Heart right ventricle (tissue), 16 donors: Measurements from ENCODE around the gene OXLD1. TPM values are rescaled to one million over a fixed set of nuclear protein-coding genes. Genes with fewer than 3 reads are reported as not detected.
A peak's percentile ranks its signal among the peaks of the same experiment; 100 is the strongest.

Experiments used
- ATAC-seq, 8 donors: fragments of 200-7000 bp; cut with Tn5 transposase; one replicate each; pipeline ENCODE4 v1.9.1; 2020; ENCODE audit warnings: mild to moderate bottlenecking in 8 of 8, moderate library complexity in 8 of 8, moderate number of reproducible peaks in 1 of 8
- DNase-seq, 2 donors: peaks; one replicate each; pipeline ENCODE4 v3.0.0-alpha.2; 2020
- H3K27ac ChIP-seq, 10 donors: fragments of 200-600 bp; sonication (generic) in 2 of 10; one replicate each; pipeline versions ENCODE4 v1.5.0 to v1.8.0; 2020 to 2022; ENCODE audit warnings: mild to moderate bottlenecking in 3 of 10
- H3K27me3 ChIP-seq, 7 donors: fragments of 200-600 bp; one replicate each; pipeline ENCODE4 v1.8.0; 2021 to 2022; ENCODE audit warnings: mild to moderate bottlenecking in 2 of 7
- H3K36me3 ChIP-seq, 9 donors: fragments of 200-600 bp; sonication (generic) in 1 of 9; one replicate each; pipeline versions ENCODE4 v1.5.0 to v1.8.0; 2020 to 2022; ENCODE audit warnings: mild to moderate bottlenecking in 2 of 9
- H3K4me1 ChIP-seq, 9 donors: fragments of 200-600 bp; sonication (generic) in 1 of 9; one replicate each; pipeline versions ENCODE4 v1.5.0 to v1.8.0; 2020 to 2022; ENCODE audit warnings: mild to moderate bottlenecking in 4 of 9
- H3K4me3 ChIP-seq, 10 donors: fragments of 200-600 bp; sonication (generic) in 2 of 10; one replicate each; pipeline versions ENCODE4 v1.5.0 to v1.8.0; 2020 to 2022; ENCODE audit warnings: mild to moderate bottlenecking in 7 of 10, moderate library complexity in 2 of 10
- H3K9me3 ChIP-seq, 11 donors: fragments of 200-600 bp in 10 of 11; sonication (generic) in 2 of 11; one replicate each; pipeline versions ENCODE4 v1.5.0 to v1.8.0; 2013 to 2022; ENCODE audit warnings: mild to moderate bottlenecking in 2 of 11, control low read depth in 1 of 11, moderate library complexity in 1 of 11
- WGBS, 2 donors: extraction: QIAGEN DNeasy Blood & Tissue Kit; methylation state at CpG; one replicate each; pipeline ENCODE4 v1.1.7; 2013; ENCODE audit warnings: inconsistent platforms in 1 of 2; 5-methylcytosine and 5-hydroxymethylcytosine counted together
- intact Hi-C, 10 donors: fragments of 100-400 bp; cut with DNase I; formaldehyde crosslinking; loops; one replicate each; pipeline versions ENCODE4 v1.11.1 to v1.14.2; 2022
- polyA plus RNA-seq, 2 donors: library from polyadenylated mRNA; stranded (reverse); fragments of 200-250 nt; gene quantifications; one replicate each; pipeline ENCODE4 v1.2.3, GENCODE V29; 2013
- total RNA-seq, 10 donors: library from RNA; stranded (reverse); fragmentation: NEBNext Ultra II Directional in 3 of 10; extraction: Animal tissue kit (Norgen Biotek cat#: 25700) in 3 of 10; gene quantifications; one replicate each; pipeline versions ENCODE4 v1.2.1 to v1.2.4, GENCODE V29; 2021 to 2023
- TF ChIP-seq, protein P1 (sequence below), 9 donors: fragments of 200-600 bp; sonication (generic) in 2 of 9; IDR thresholded peaks; one replicate each; pipeline versions ENCODE4 v1.5.0 to v1.8.0; 2021 to 2022; ENCODE audit warnings: antibody characterized with exemption in 9 of 9, mild to moderate bottlenecking in 5 of 9, moderate library complexity in 1 of 9
- donor health status: Arrhythmogenic right ventricular cardiomyopathy.
- donor health status: ischemic (EF 13 %, LVEDD 7.1; RV severe dilation, severe dysfunction).
- donor health status: healthy with polysubstance abuse.
- donor health status: DM: no; HTN: yes; CAD: no.
- donor health status: DM: no; HTN: no; CAD: no.
- donor health status: ischemic (EF 25% LVEDD 6.9; RV normal size, moderate dysfunction).
- donor health status: ischemic (EF 25% LVEDD 5.7; RV mildly dilated, moderate dysfunction).
- donor health status: healthy.
- donor health status: DM: yes; HTN: yes; CAD: no.
- donor health status: Ischemic cardiomyopathy.
- donor health status: ischemic (EF 35%, LVEDD 5.7; RV mildly dilated, moderate dysfunction).
- donor health status: nonischemic (EF 11% LVEDD 7.7; RV severe dilation, severe dysfunction).
- donor health status: DM: yes; HTN: yes; CAD: no.
- donor health status: PGD.
- donor health status: ischemic (EF 29% LVEDD 5.4; RV normal size, mild dysfunction).
- donor health status: nonischemic (EF 23%, LVEDD 6.1; RV moderate dilation, normal function).

OXLD1 gene
- total and polyA plus RNA-seq, 12 donors: 12.6 to 51.8 (median 18.3) TPM

- H3K36me3 ChIP-seq: peaks cover 0 to 8% (median 0%) of the 10 kb centered on the region in 9 donors
- 80 to 84% methylated on average over 35 to 36 of the region's 36 CpGs for WGBS, 2 donors
- intact Hi-C loops: no loop called here
- H3K4me3 ChIP-seq: no peak overlapping the region
- H3K9me3 ChIP-seq: no peaks in the 10 kb centered on the region
- ATAC-seq (peak in 1 of 8 donors; percentile 0), DNase-seq (peak in 1 of 2 donors; percentile 23)
- H3K27ac ChIP-seq: no peak overlapping the region
- H3K4me1 ChIP-seq: peaks cover 7 to 36% (median 31%) of the 10 kb centered on the region in 9 donors
- no peaks in the 10 kb centered on the region for H3K27me3 ChIP-seq
- TF ChIP-seq, protein P1, sequence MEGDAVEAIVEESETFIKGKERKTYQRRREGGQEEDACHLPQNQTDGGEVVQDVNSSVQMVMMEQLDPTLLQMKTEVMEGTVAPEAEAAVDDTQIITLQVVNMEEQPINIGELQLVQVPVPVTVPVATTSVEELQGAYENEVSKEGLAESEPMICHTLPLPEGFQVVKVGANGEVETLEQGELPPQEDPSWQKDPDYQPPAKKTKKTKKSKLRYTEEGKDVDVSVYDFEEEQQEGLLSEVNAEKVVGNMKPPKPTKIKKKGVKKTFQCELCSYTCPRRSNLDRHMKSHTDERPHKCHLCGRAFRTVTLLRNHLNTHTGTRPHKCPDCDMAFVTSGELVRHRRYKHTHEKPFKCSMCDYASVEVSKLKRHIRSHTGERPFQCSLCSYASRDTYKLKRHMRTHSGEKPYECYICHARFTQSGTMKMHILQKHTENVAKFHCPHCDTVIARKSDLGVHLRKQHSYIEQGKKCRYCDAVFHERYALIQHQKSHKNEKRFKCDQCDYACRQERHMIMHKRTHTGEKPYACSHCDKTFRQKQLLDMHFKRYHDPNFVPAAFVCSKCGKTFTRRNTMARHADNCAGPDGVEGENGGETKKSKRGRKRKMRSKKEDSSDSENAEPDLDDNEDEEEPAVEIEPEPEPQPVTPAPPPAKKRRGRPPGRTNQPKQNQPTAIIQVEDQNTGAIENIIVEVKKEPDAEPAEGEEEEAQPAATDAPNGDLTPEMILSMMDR (IDR thresholded peaks at IDR 0.05): no peak
Measured at GRCh38 chr17:81713556-81714411, 47.4 kb upstream of the OXLD1 start.

GRCh38 chr17:81713004-81713555 lies 46.7 kb upstream of the OXLD1 start:
- DNase-seq (no peak), ATAC-seq (no peak)
- peaks cover 0 to 9% (median 0%) of the 10 kb centered on the region in 9 donors for H3K36me3 ChIP-seq
- peaks cover 7 to 36% (median 31%) of the 10 kb centered on the region in 9 donors for H3K4me1 ChIP-seq
- intact Hi-C loops: no loop called here
- H3K27me3 ChIP-seq: no peaks in the 10 kb centered on the region
- WGBS, 2 donors: 44 to 45% methylated on average over 18 of the region's 18 CpGs
- peak overlapping the region in 9 of 10 donors; percentile 68 to 87 (median 80) for H3K4me3 ChIP-seq
- H3K9me3 ChIP-seq: no peaks in the 10 kb centered on the region
- TF ChIP-seq, protein P1 (IDR thresholded peaks at IDR 0.05): no peak
- H3K27ac ChIP-seq: peak overlapping the region in 2 of 10 donors; percentile 19 to 40

DNA sequence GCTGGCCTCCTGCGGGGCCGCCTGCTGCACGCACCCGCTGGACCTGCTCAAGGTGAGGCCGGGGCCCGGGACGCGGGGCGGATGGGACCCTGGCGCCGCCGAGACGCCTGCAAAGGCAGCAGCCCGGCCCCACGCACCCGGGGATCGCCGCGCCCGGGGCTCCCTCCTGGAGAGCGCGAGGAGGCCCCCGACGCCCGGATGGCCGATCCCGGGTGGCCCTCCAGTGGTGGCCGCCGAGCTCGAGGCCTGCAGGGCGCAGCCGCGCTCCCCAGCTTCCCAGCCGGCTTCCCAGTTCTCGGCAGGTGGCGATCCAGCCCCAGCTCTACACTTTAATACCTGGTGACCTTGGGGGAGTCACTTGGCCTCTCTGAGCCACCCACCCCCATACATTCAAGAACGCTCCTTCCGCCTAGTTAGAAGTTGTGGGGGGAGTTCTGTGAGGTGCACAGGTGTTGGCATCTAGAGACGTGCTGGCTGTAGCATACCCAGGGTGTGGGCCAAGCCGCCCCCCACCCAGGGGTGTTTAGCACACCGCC lies 46.1 kb upstream of the OXLD1 start:
- peak in 7 of 8 donors; percentile 3 to 29 (median 18) for ATAC-seq
- intact Hi-C loops: no loop called here
- peak overlapping the region in 9 of 10 donors; percentile 68 to 87 (median 80) for H3K4me3 ChIP-seq
- H3K27me3 ChIP-seq: no peaks in the 10 kb centered on the region
- TF ChIP-seq, protein P1 (IDR thresholded peaks at IDR 0.05): peak in 3 of 9 donors; percentile 20 to 31 (median 22)
- WGBS, 2 donors: 2% methylated on average over 37 to 41 of the region's 41 CpGs
- peaks cover 7 to 36% (median 31%) of the 10 kb centered on the region in 9 donors for H3K4me1 ChIP-seq
- no peaks in the 10 kb centered on the region for H3K9me3 ChIP-seq
- peak in 1 of 2 donors; percentile 44 for DNase-seq
- peaks cover 0 to 9% (median 0%) of the 10 kb centered on the region in 9 donors for H3K36me3 ChIP-seq
- peak overlapping the region in 5 of 10 donors; percentile 19 to 63 (median 40) for H3K27ac ChIP-seq

DNA sequence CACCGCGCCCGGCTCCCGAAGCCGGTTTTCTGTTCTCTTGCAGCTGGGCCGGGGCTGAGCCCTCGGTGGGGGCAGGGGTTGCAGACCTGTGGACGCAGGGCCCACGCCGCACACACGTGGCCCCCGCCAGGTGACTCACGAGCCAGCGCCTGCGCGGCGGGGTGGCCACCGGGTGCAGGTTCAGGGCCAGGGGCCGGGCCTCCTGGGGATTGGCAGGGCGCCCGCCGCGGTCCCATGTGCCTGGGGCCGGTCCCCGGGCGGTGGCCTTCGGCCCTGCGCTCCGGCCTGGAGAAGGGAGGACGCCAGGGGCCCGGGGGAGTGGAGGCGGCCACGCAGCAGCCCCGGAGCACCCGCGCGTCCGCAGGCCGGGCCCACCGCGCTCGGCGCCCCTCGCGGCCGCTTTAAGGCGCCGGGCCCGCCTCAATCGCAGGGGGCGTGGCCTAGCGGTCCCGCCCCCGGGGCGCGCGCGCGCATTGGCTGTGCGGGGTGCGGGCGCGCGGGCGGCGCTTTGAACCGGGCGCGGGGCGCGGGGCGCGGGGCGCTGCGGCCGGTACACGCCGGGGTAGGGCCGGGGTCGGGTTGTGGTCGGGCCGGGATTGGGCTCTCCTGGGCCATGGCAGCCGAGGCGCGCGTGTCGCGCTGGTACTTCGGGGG lies 45.5 kb upstream of the OXLD1 start, which contains the start of gene SLC25A10:
Gene SLC25A10 (plus strand): TSS at position 471 of the 654 bp plus-strand sequence. CDS start 143 bp downstream, at position 614.
- intact Hi-C loops: no loop called here

More for the DNA sequence above, 45.5 kb upstream of the OXLD1 start, which contains the start of gene SLC25A10:
- peaks cover 7 to 36% (median 31%) of the 10 kb centered on the region in 9 donors for H3K4me1 ChIP-seq
- TF ChIP-seq, protein P1 (IDR thresholded peaks at IDR 0.05): peak in 1 of 9 donors; percentile 8
- DNase-seq: peak; percentile 58 to 76
- H3K27ac ChIP-seq: peak within 1 kb of the TSS in 7 of 10 donors; percentile 28 to 80 (median 64)
- peak; percentile 56 to 92 (median 75) for ATAC-seq
- H3K27me3 ChIP-seq: no peaks in the 10 kb centered on the region
- peaks cover 0 to 15% (median 0%) of the 10 kb centered on the region in 9 donors for H3K36me3 ChIP-seq
- peak within 1 kb of the TSS; percentile 24 to 87 (median 80) for H3K4me3 ChIP-seq
- 0 to 1% methylated on average over 62 to 89 of the region's 89 CpGs for WGBS, 2 donors
- H3K9me3 ChIP-seq: no peaks in the 10 kb centered on the region
